NCI-H187 treated with DMSO at 0.1 percent for 48 hours (cell line): ENCODE measurements around the gene OSBPL2.

Source experiments
- DNase-seq: peaks from one replicate; lab custom pipeline; 2025; lab: John Stamatoyannopoulos, UW

The OSBPL2 gene

GRCh38 chr20:62313021-62313420, 74.7 kb downstream of the OSBPL2 start:
- DNase-seq, result no peak

GRCh38 chr20:62313460-62314338, 75.4 kb downstream of the OSBPL2 start:
- no peak for DNase-seq

- no peak for DNase-seq
Observed at GRCh38 chr20:62314339-62314638, 76.0 kb downstream of the OSBPL2 start.

GRCh38 chr20:62314711-62315302, 76.5 kb downstream of the OSBPL2 start:
- no peak for DNase-seq

- DNase-seq, result no peak
Observed at GRCh38 chr20:62315773-62316172, 77.5 kb downstream of the OSBPL2 start.

- DNase-seq, result no peak
Observed at GRCh38 chr20:62316331-62317166, 78.2 kb downstream of the OSBPL2 start.

GRCh38 chr20:62317167-62317655, 78.9 kb downstream of the OSBPL2 start:
- no peak for DNase-seq

- DNase-seq, result no peak
Observed at GRCh38 chr20:62318400-62319345, 80.4 kb downstream of the OSBPL2 start.

- DNase-seq, result no peak
Observed at GRCh38 chr20:62319346-62319909, 81.1 kb downstream of the OSBPL2 start.

GRCh38 chr20:62320581-62321354, 82.4 kb downstream of the OSBPL2 start:
- no peak for DNase-seq

- no peak for DNase-seq
Observed at GRCh38 chr20:62321521-62321948, 83.2 kb downstream of the OSBPL2 start.

- DNase-seq, result no peak
Observed at GRCh38 chr20:62321975-62322374, 83.7 kb downstream of the OSBPL2 start.

GRCh38 chr20:62322492-62323041, 84.2 kb downstream of the OSBPL2 start:
- DNase-seq, result no peak

GRCh38 chr20:62323146-62323979, 85.0 kb downstream of the OSBPL2 start:
- no peak for DNase-seq

- DNase-seq, result no peak
Observed at GRCh38 chr20:62323980-62324906, 85.9 kb downstream of the OSBPL2 start.

- DNase-seq, result no peak
Observed at GRCh38 chr20:62325172-62325905, 87.0 kb downstream of the OSBPL2 start.

GRCh38 chr20:62326559-62326958, 88.2 kb downstream of the OSBPL2 start:
- no peak for DNase-seq
